Breast epithelium (tissue), 3 donors: ENCODE measurements around the gene RECQL5.

Experiments
- POLR2AphosphoS5 ChIP-seq, 3 donors: sonication (generic); formaldehyde crosslinking; IDR thresholded peaks; one replicate each; pipeline ENCODE4 v1.6.1; 2017; ENCODE audit warnings: antibody characterized with exemption in 3 of 3
- TF ChIP-seq, protein P1 (sequence below), 3 donors: fragments of 450-650 bp; IDR thresholded peaks; one replicate each; pipeline ENCODE4 v1.5.1; 2016 to 2017; ENCODE audit warnings: antibody characterized with exemption in 3 of 3, mild to moderate bottlenecking in 3 of 3, moderate library complexity in 3 of 3

- TF ChIP-seq POLR2AphosphoS5 (IDR thresholded peaks at IDR 0.05), result no peak
- TF ChIP-seq, protein P1, sequence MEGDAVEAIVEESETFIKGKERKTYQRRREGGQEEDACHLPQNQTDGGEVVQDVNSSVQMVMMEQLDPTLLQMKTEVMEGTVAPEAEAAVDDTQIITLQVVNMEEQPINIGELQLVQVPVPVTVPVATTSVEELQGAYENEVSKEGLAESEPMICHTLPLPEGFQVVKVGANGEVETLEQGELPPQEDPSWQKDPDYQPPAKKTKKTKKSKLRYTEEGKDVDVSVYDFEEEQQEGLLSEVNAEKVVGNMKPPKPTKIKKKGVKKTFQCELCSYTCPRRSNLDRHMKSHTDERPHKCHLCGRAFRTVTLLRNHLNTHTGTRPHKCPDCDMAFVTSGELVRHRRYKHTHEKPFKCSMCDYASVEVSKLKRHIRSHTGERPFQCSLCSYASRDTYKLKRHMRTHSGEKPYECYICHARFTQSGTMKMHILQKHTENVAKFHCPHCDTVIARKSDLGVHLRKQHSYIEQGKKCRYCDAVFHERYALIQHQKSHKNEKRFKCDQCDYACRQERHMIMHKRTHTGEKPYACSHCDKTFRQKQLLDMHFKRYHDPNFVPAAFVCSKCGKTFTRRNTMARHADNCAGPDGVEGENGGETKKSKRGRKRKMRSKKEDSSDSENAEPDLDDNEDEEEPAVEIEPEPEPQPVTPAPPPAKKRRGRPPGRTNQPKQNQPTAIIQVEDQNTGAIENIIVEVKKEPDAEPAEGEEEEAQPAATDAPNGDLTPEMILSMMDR (IDR thresholded peaks at IDR 0.05), result no peak
These were observed 34.5 kb downstream of the RECQL5 start for GRCh38 chr17:75632428-75632827.
